Liver (tissue), 9 donors: Measurements from ENCODE around the gene TFAP2A. TPM values are rescaled to one million over a fixed set of nuclear protein-coding genes. Genes with fewer than 3 reads are reported as not detected.

Experiments
- DNase-seq: peaks from one replicate; pipeline ENCODE4 v3.0.0-alpha.2; 2017; ENCODE audit warnings: low spot score
- H3K27ac ChIP-seq, 2 donors: one replicate each; pipeline ENCODE4 v1.7.0; 2013; ENCODE audit warnings: inconsistent platforms in 2 of 2, low read length in 2 of 2, control low read depth in 1 of 2, low read depth in 1 of 2, mild to moderate bottlenecking in 1 of 2
- H3K27me3 ChIP-seq, 4 donors: one replicate each; pipeline versions ENCODE4 v1.6.1 to v1.7.0; 2013; ENCODE audit warnings: low read length in 3 of 4, inconsistent platforms in 1 of 4, mild to moderate bottlenecking in 1 of 4, moderate library complexity in 1 of 4; ENCODE audit not compliant: control insufficient read depth in 4 of 4, insufficient read depth in 4 of 4
- H3K36me3 ChIP-seq, 4 donors: one replicate each; pipeline versions ENCODE4 v1.6.1 to v1.7.0; 2013; ENCODE audit warnings: low read length in 3 of 4, mild to moderate bottlenecking in 3 of 4, low read depth in 1 of 4, moderate library complexity in 1 of 4; ENCODE audit not compliant: control insufficient read depth in 4 of 4, insufficient read depth in 3 of 4
- H3K4me1 ChIP-seq, 4 donors: one replicate each; pipeline versions ENCODE4 v1.6.1 to v1.7.0; 2013; ENCODE audit warnings: low read length in 3 of 4, mild to moderate bottlenecking in 3 of 4, moderate library complexity in 1 of 4; ENCODE audit not compliant: control insufficient read depth in 4 of 4, insufficient read depth in 4 of 4
- H3K4me3 ChIP-seq, 3 donors: one replicate each; pipeline versions ENCODE4 v1.6.1 to v1.7.0; 2013; ENCODE audit warnings: low read length in 3 of 3, control low read depth in 1 of 3, low read depth in 1 of 3, mild to moderate bottlenecking in 1 of 3
- H3K9ac ChIP-seq, 2 donors: one replicate each; pipeline ENCODE4 v1.7.0; 2013; ENCODE audit warnings: low read length in 2 of 2, mild to moderate bottlenecking in 2 of 2, moderate library complexity in 2 of 2, control low read depth in 1 of 2, low read depth in 1 of 2
- H3K9me3 ChIP-seq, 4 donors: one replicate each; pipeline versions ENCODE4 v1.6.1 to v1.7.0; 2013; ENCODE audit warnings: low read length in 3 of 4; ENCODE audit not compliant: control insufficient read depth in 4 of 4
- CTCF ChIP-seq: fragments of 150-350 bp; IDR thresholded peaks from 2 replicates; pipeline ENCODE4 v1.5.1; 2017; ENCODE audit warnings: improper control_type of control experiment, low read depth, low read length; ENCODE audit not compliant: missing input control
- EGR1 ChIP-seq, 2 donors: IDR thresholded peaks; 2 replicates each; pipeline ENCODE4 v1.6.1; 2016 to 2018; ENCODE audit warnings: antibody characterized with exemption in 2 of 2, low read depth in 2 of 2
- FOXA1 ChIP-seq: IDR thresholded peaks from 2 replicates; pipeline ENCODE4 v1.6.1; 2016; ENCODE audit warnings: antibody characterized with exemption
- GABPA ChIP-seq, 2 donors: IDR thresholded peaks in 1 of 2; conservative IDR thresholded peaks in 1 of 2; 2 replicates each; pipeline ENCODE4 v1.6.1; 2016; ENCODE audit warnings: antibody characterized with exemption in 2 of 2, mild to moderate bottlenecking in 1 of 2, moderate library complexity in 1 of 2
- HNF4A ChIP-seq, 2 donors: conservative IDR thresholded peaks; 2 replicates each; pipeline ENCODE4 v1.6.1; 2016; ENCODE audit warnings: antibody characterized with exemption in 2 of 2, mild to moderate bottlenecking in 2 of 2
- HNF4G ChIP-seq: IDR thresholded peaks from 2 replicates; pipeline ENCODE4 v1.6.1; 2016; ENCODE audit warnings: antibody characterized with exemption
- JUND ChIP-seq, 2 donors: IDR thresholded peaks; 2 replicates each; pipeline ENCODE4 v1.6.1; 2016; ENCODE audit warnings: antibody characterized with exemption in 2 of 2
- MAX ChIP-seq: IDR thresholded peaks from 2 replicates; pipeline ENCODE4 v1.6.1; 2016; ENCODE audit warnings: antibody characterized with exemption
- NR2F2 ChIP-seq: IDR thresholded peaks from 2 replicates; pipeline ENCODE4 v1.6.1; 2016; ENCODE audit warnings: antibody characterized with exemption
- RAD21 ChIP-seq, 2 donors: IDR thresholded peaks; 2 replicates each; pipeline ENCODE4 v1.6.1; 2016; ENCODE audit warnings: antibody characterized with exemption in 2 of 2, mild to moderate bottlenecking in 2 of 2
- REST ChIP-seq: IDR thresholded peaks from 2 replicates; pipeline ENCODE4 v1.6.1; 2016; ENCODE audit warnings: antibody characterized with exemption, mild to moderate bottlenecking
- RXRA ChIP-seq, 2 donors: IDR thresholded peaks; 2 replicates each; pipeline ENCODE4 v1.6.1; 2017 to 2018; ENCODE audit warnings: antibody characterized with exemption in 2 of 2, mild to moderate bottlenecking in 1 of 2
- SP1 ChIP-seq: IDR thresholded peaks from 2 replicates; pipeline ENCODE4 v1.6.1; 2018; ENCODE audit warnings: antibody characterized with exemption, mild to moderate bottlenecking
- TAF1 ChIP-seq: conservative IDR thresholded peaks from 2 replicates; pipeline ENCODE4 v1.6.1; 2016; ENCODE audit warnings: antibody characterized with exemption, mild to moderate bottlenecking
- YY1 ChIP-seq: IDR thresholded peaks from 2 replicates; pipeline ENCODE4 v1.6.1; 2016; ENCODE audit warnings: antibody characterized with exemption, mild to moderate bottlenecking
- WGBS: extraction: QIAGEN DNeasy Blood & Tissue Kit; methylation state at CpG from one replicate; pipeline ENCODE4 v1.1.7; 2013; 5-methylcytosine and 5-hydroxymethylcytosine counted together
- polyA plus RNA-seq, 2 donors: library from polyadenylated mRNA; stranded (reverse) in 1 of 2; unstranded in 1 of 2; fragments of 200-250 nt in 1 of 2; fragments of >200 nt in 1 of 2; fragmentation: Nextera tagmentation in 1 of 2; extraction: Ambion mirVana in 1 of 2; gene quantifications; one replicate each; pipeline versions ENCODE4 v1.2.1 to v1.2.3, GENCODE V29; 2013 to 2015
- total RNA-seq, 2 donors: library from RNA; depleted of rRNA; stranded (reverse); fragments of >200 nt; gene quantifications; one replicate each; pipeline ENCODE4 v1.2.3, GENCODE V29; 2014
- TF ChIP-seq, protein P1 (sequence below): IDR thresholded peaks from 2 replicates; pipeline ENCODE4 v1.6.1; 2016; ENCODE audit warnings: antibody characterized with exemption
- TF ChIP-seq, protein P2 (sequence below): IDR thresholded peaks from 2 replicates; pipeline ENCODE4 v1.6.1; 2016; ENCODE audit warnings: antibody characterized with exemption
- donor health status: healthy.
- donor health status: healthy.
- donor health status: healthy.
- donor health status: healthy.
- donor health status: healthy.

Gene TFAP2A
- total and polyA plus RNA-seq, 4 donors, result 0.03 to 0.08 TPM; not detected in 2

- no peaks in the 10 kb centered on the region for H3K4me1 ChIP-seq
- TF ChIP-seq SP1 (no peak), EGR1 (IDR thresholded peaks at IDR 0.05; ENCODE audit: low read depth in 2 of 2) (no peak), MAX (no peak), JUND (IDR thresholded peaks at IDR 0.05) (no peak), CTCF (no peak), HNF4G (no peak), RXRA (IDR thresholded peaks at IDR 0.05) (no peak), YY1 (no peak), HNF4A (conservative IDR thresholded peaks at IDR 0.05) (no peak), TAF1 (no peak), FOXA1 (no peak), GABPA (IDR thresholded peaks at IDR 0.05 in 1 of 2, conservative IDR thresholded peaks at IDR 0.05 in 1 of 2) (no peak), REST (no peak), RAD21 (IDR thresholded peaks at IDR 0.05) (no peak)
- TF ChIP-seq, protein P1, sequence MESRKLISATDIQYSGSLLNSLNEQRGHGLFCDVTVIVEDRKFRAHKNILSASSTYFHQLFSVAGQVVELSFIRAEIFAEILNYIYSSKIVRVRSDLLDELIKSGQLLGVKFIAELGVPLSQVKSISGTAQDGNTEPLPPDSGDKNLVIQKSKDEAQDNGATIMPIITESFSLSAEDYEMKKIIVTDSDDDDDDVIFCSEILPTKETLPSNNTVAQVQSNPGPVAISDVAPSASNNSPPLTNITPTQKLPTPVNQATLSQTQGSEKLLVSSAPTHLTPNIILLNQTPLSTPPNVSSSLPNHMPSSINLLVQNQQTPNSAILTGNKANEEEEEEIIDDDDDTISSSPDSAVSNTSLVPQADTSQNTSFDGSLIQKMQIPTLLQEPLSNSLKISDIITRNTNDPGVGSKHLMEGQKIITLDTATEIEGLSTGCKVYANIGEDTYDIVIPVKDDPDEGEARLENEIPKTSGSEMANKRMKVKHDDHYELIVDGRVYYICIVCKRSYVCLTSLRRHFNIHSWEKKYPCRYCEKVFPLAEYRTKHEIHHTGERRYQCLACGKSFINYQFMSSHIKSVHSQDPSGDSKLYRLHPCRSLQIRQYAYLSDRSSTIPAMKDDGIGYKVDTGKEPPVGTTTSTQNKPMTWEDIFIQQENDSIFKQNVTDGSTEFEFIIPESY, result no peak
- TF ChIP-seq, protein P2, sequence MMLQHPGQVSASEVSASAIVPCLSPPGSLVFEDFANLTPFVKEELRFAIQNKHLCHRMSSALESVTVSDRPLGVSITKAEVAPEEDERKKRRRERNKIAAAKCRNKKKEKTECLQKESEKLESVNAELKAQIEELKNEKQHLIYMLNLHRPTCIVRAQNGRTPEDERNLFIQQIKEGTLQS, result no peak
- no peak for DNase-seq
- H3K4me3 ChIP-seq, result no peak overlapping the region
- WGBS, result 89% methylated on average over 5 of the region's 5 CpGs
- H3K9ac ChIP-seq, result no peak overlapping the region
- peaks cover 0 to 6% (median 0%) of the 10 kb centered on the region in 4 donors for H3K27me3 ChIP-seq
- H3K9me3 ChIP-seq, result no peaks in the 10 kb centered on the region
- no peak overlapping the region for H3K27ac ChIP-seq
- H3K36me3 ChIP-seq, result no peaks in the 10 kb centered on the region
Measured at GRCh38 chr6:10369896-10370295, 45.0 kb downstream of the TFAP2A start.

DNA sequence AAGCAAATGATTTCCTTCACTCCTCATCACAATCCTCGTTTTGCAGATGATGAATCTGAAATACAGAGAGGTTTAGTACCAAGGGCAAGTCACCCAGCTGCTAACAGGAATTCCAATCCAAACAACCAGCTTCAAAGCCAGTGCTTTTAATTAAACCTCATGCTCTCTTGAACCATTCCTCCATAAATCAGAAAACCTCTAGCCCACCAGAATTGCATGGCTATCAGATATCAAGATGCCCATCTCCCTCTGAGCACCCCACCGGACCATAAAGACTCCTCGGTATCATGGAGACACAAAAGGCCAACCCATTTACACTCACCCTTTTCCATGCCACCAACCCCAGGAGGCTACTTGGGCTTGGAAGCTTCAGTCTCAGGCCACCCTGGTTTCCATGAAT, 46.0 kb downstream of the TFAP2A start:
- 70% methylated on average over 3 of the region's 3 CpGs for WGBS
- H3K36me3 ChIP-seq, result no peaks in the 10 kb centered on the region
- no peak overlapping the region for H3K4me3 ChIP-seq
- H3K27me3 ChIP-seq, result peaks cover 0 to 6% (median 0%) of the 10 kb centered on the region in 4 donors
- TF ChIP-seq TAF1 (no peak), CTCF (no peak), RAD21 (IDR thresholded peaks at IDR 0.05) (no peak), RXRA (IDR thresholded peaks at IDR 0.05) (no peak), HNF4G (no peak), NR2F2 (no peak), MAX (no peak), SP1 (no peak)
- TF ChIP-seq, protein P2, result no peak
- DNase-seq, result no peak
- no peaks in the 10 kb centered on the region for H3K4me1 ChIP-seq
- H3K9ac ChIP-seq, result no peak overlapping the region
- peaks cover 0 to 4% (median 0%) of the 10 kb centered on the region in 4 donors for H3K9me3 ChIP-seq
- no peak overlapping the region for H3K27ac ChIP-seq
